OCI-LY7 (cell line): ENCODE results near the gene ALG6.

Experiments
- CTCF ChIP-seq: fragments of 200-600 bp; sonication (generic); conservative IDR thresholded peaks from 2 replicates; pipeline ENCODE4 v1.5.1; 2014; ENCODE audit warnings: mild to moderate bottlenecking, antibody characterized with exemption, low read length, moderate library complexity, mixed read lengths
- EZH2phosphoT487 ChIP-seq: fragments of 200-600 bp; sonication (generic); IDR thresholded peaks from 2 replicates; pipeline ENCODE4 v1.6.1; 2018; ENCODE audit warnings: low read depth, borderline replicate concordance, mild to moderate bottlenecking, mixed run types, antibody characterized with exemption, low read length, moderate library complexity, mixed read lengths

GRCh38 chr1:63466759-63467158 lies 99.3 kb downstream of the ALG6 start:
- no peak; the same call in 1 of the 2 replicates for TF ChIP-seq CTCF
- no peak for TF ChIP-seq EZH2phosphoT487
